Esophagus squamous epithelium (tissue), 4 donors: ENCODE data around the gene HMGCS2.

Source experiments
- CTCF ChIP-seq, 6 experiments: fragments of 450-650 bp in 4 of 6; fragments of 200-600 bp in 2 of 6; sonication (generic) in 2 of 6; IDR thresholded peaks; one replicate each; pipeline ENCODE4 v1.5.1; 2016 to 2019; ENCODE audit warnings: antibody characterized with exemption in 6 of 6, mild to moderate bottlenecking in 4 of 6, moderate library complexity in 4 of 6
- POLR2A ChIP-seq, 4 donors: fragments of 450-650 bp; IDR thresholded peaks; one replicate each; pipeline ENCODE4 v1.6.1; 2017; ENCODE audit warnings: antibody characterized with exemption in 4 of 4, mild to moderate bottlenecking in 4 of 4, moderate library complexity in 3 of 4

GRCh38 chr1:119745034-119745433, 23.7 kb downstream of the HMGCS2 start:
- TF ChIP-seq CTCF (IDR thresholded peaks at IDR 0.05) (no peak), POLR2A (IDR thresholded peaks at IDR 0.05) (no peak)
